ENCODE results near the gene CLIP1.
"Not testable (repeated sequence)": the region's sequence is repeated elsewhere in the genome, so short reads cannot be mapped to it uniquely, and the experiment has no call there.

The CLIP1 gene

DNA sequence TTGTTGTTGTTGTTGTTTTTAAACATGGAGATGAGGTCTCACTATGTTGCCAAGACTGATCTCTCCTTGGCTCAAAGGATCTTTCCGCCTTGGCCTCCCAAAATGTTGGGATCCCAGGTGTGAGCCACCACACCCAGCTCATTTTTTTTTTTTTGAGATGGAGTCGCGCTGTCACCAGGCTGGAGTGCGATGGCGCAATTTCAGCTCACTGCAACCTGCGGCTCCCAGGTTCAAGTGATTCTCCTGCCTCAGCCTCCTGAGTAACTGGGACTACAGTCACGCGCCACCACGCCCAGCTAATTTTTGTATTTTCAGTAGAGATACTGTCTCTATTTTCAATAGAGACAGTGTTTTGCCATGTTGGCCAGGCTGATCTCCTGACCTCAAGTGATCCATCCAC is 4.9 kb upstream of the CLIP1 start:
- no peak for TF ChIP-seq CTCF (IDR thresholded peaks at IDR 0.05; ENCODE audit: insufficient read depth, low read length, missing control alignments)
- POLR2A ChIA-PET: no interaction called here
- CTCF ChIA-PET: interaction anchor here (0.9 to 1.1 kb wide), 2 partner anchors 13 to 17 kb away, joined by 3 read pairs; no protein-coding TSS in a partner anchor
- DNase-seq (ENCODE audit: low read depth, low spot score): no peak
- no peak overlapping the region for H3K4me3 ChIP-seq (ENCODE audit: low read depth, low read length)

- peak overlapping the region; percentile 64 for H3K4me3 ChIP-seq (ENCODE audit: low read depth, low read length)
- ChIA-PET POLR2A (interaction anchor here (1.0 kb wide), 1 partner anchor 24 kb away, joined by 3 read pairs; no protein-coding TSS in a partner anchor), CTCF (interaction anchor here (1.2 to 1.7 kb wide), 3 partner anchors 16 to 49 kb away, joined by 4 to 7 read pairs (median 7); no protein-coding TSS in a partner anchor)
- TF ChIP-seq CTCF (IDR thresholded peaks at IDR 0.05; ENCODE audit: insufficient read depth, low read length, missing control alignments): no peak
- DNase-seq (ENCODE audit: low read depth, low spot score): no peak
These were observed 1.0 kb upstream of the CLIP1 start for GRCh38 chr12:122423258-122424165.

- ChIA-PET POLR2A (interaction anchor here (1.0 kb wide), 1 partner anchor 23 kb away, joined by 8 read pairs; no protein-coding TSS in a partner anchor), CTCF (interaction anchor here (0.9 to 2.8 kb wide), 7 partner anchors 16 to 49 kb away, joined by 3 to 8 read pairs (median 6); no protein-coding TSS in a partner anchor)
- peak overlapping the region; percentile 64 for H3K4me3 ChIP-seq (ENCODE audit: low read depth, low read length)
- DNase-seq (ENCODE audit: low read depth, low spot score): no peak
- TF ChIP-seq CTCF (IDR thresholded peaks at IDR 0.05; ENCODE audit: insufficient read depth, low read length, missing control alignments): no peak
These were observed 325 bp upstream of the CLIP1 start for GRCh38 chr12:122422730-122423257.

DNA sequence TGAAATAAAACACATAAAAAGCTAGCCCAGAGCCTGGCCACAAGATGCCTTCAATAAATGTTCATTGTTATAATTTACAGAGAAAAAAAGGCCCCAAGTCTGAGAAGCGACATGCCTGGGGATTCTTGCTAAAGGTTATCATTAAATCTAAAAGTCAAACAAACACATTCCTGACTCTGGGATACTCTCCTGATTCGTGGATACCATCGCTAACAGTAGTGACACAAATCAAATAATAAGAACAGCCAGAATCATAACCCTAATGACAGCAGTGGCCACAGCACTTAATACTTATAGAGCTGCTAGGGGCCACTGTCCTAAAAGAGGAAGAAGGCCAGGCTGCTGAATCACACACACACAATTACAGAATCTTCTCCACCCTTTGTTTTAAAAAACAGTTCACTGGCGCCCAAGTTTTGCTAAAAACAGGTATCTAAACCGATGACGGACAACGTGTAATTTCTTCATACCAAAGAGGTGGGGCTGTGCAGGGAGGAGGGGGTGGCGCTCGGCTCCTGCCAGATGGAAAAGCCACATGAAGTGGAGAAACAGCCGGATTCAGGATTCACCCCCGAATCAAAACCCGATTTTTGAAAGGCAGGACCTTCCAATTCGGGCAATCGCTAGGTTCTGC is 1.2 kb downstream of the CLIP1 start:
- peak overlapping the region; percentile 79 for H3K4me3 ChIP-seq (ENCODE audit: low read depth, low read length)
- POLR2A ChIA-PET: interaction anchor here (0.6 to 1.0 kb wide), 3 partner anchors 14 to 80 kb away, joined by 4 to 8 read pairs (median 4); partner anchors contain the start of gene ZCCHC8
- TF ChIP-seq CTCF (IDR thresholded peaks at IDR 0.05; ENCODE audit: insufficient read depth, low read length, missing control alignments): no peak
- CTCF ChIA-PET: interaction anchor here (0.6 to 2.8 kb wide), 8 partner anchors 9 to 52 kb away, joined by 3 to 8 read pairs (median 4); no protein-coding TSS in a partner anchor
- no peak for DNase-seq (ENCODE audit: low read depth, low spot score)

DNA sequence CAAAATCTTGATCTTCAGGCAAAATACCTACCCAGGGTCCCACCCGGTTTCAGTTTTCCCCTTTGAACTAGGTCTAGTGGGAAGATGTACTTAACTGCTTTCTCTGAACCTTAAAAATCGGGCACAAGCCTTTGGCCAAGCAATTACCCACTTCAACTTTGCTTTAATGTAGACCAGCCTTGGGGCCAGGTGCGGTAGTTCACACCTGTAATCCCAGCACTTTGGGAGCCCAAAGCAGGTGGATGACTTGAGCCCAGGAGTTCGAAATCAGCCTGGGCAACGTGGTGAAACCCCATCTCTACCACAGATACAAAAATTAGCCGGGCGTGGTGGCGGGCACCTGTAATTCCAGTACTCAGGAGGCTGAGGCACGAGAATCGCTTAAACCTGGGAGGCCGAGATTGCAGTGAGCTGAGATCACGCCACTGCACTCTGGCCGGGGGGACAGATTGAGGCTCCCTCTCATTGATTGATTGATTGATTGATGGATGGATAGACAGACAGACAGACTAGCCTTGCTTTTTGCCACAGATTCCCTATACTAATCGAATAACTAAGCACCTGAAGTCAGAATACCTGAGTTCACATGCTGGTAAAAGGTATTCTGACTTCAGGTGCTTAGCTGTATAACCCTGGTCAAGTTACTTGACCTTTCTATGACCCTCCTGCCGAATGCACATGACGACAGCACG is 1.9 kb downstream of the CLIP1 start:
- DNase-seq (ENCODE audit: low read depth, low spot score): no peak
- H3K4me3 ChIP-seq (ENCODE audit: low read depth, low read length): peak overlapping the region; percentile 79
- no peak for TF ChIP-seq CTCF (IDR thresholded peaks at IDR 0.05; ENCODE audit: insufficient read depth, low read length, missing control alignments)
- ChIA-PET CTCF (interaction anchor here (0.6 to 2.8 kb wide), 6 partner anchors 8 to 52 kb away, joined by 3 to 8 read pairs (median 4); no protein-coding TSS in a partner anchor), POLR2A (no interaction called here)

GRCh38 chr12:122419094-122419493 is 3.4 kb downstream of the CLIP1 start:
- DNase-seq (ENCODE audit: low read depth, low spot score); H3K4me3 ChIP-seq (ENCODE audit: low read depth, low read length); POLR2A ChIA-PET: not testable (repeated sequence)
- CTCF ChIA-PET: interaction anchor here (1.4 to 2.2 kb wide), 3 partner anchors 8 to 63 kb away, joined by 4 to 12 read pairs (median 4); no protein-coding TSS in a partner anchor

- CTCF ChIA-PET: interaction anchor here (2.4 kb wide), 1 partner anchor 16 kb away, joined by 9 read pairs; no protein-coding TSS in a partner anchor
- POLR2A ChIA-PET; DNase-seq (ENCODE audit: low read depth, low spot score): not testable (repeated sequence)
These were observed 6.8 kb downstream of the CLIP1 start for GRCh38 chr12:122415665-122416064.

More at GRCh38 chr12:122415665-122416064, 6.8 kb downstream of the CLIP1 start:
- H3K4me3 ChIP-seq (ENCODE audit: low read depth, low read length): not testable (repeated sequence)

Data from AG04449 (cell line).